ENCODE data around the gene ZNF146. TPM values are rescaled to one million over a fixed set of nuclear protein-coding genes. Genes with fewer than 3 reads are reported as not detected.

ZNF146 gene
- total and polyA plus RNA-seq, 2 of the 8 experiments (the other 6 are each of a cell fraction or from before 2014, with no cell fraction given) = 27.0 to 161 TPM

GRCh38 chr19:36222503-36222902, 7.6 kb downstream of the ZNF146 start (continued):
- TF ChIP-seq RXRA (IDR thresholded peaks at IDR 0.05; ENCODE audit: insufficient read depth, low read depth, low read length) = no peak
